HS-5 (cell line): ENCODE results near the gene HJURP.

ENCODE experiments used
- DNase-seq: peaks from one replicate; pipeline ENCODE4 v3.0.0-alpha.2; 2012; ENCODE audit warnings: low read depth

The HJURP gene

GRCh38 chr2:233813236-233814055, 40.9 kb downstream of the HJURP start:
- no peak for DNase-seq

GRCh38 chr2:233811732-233812131, 42.6 kb downstream of the HJURP start:
- no peak for DNase-seq

- no peak for DNase-seq
Observed at GRCh38 chr2:233811087-233811486, 43.2 kb downstream of the HJURP start.

- no peak for DNase-seq
Observed at GRCh38 chr2:233810385-233810784, 44.0 kb downstream of the HJURP start.

- DNase-seq, result no peak
Observed at GRCh38 chr2:233807966-233808935, 46.1 kb downstream of the HJURP start.

GRCh38 chr2:233807215-233807865, 47.0 kb downstream of the HJURP start:
- DNase-seq, result no peak

- no peak for DNase-seq
Observed at GRCh38 chr2:233803994-233804393, 50.3 kb downstream of the HJURP start.

GRCh38 chr2:233803292-233803911, 50.9 kb downstream of the HJURP start:
- no peak for DNase-seq

GRCh38 chr2:233802132-233802815, 52.1 kb downstream of the HJURP start:
- no peak for DNase-seq

- DNase-seq, result no peak
Observed at GRCh38 chr2:233801357-233802131, 52.8 kb downstream of the HJURP start.

- DNase-seq, result no peak
Observed at GRCh38 chr2:233800208-233800607, 54.1 kb downstream of the HJURP start.

GRCh38 chr2:233799716-233800115, 54.6 kb downstream of the HJURP start:
- DNase-seq, result no peak

- DNase-seq, result no peak
Observed at GRCh38 chr2:233799087-233799665, 55.2 kb downstream of the HJURP start.

GRCh38 chr2:233798335-233799086, 55.8 kb downstream of the HJURP start:
- DNase-seq, result no peak

- DNase-seq, result no peak
Observed at GRCh38 chr2:233796254-233796653, 58.1 kb downstream of the HJURP start.

- DNase-seq, result no peak
Observed at GRCh38 chr2:233795735-233796171, 58.6 kb downstream of the HJURP start.

- no peak for DNase-seq
Observed at GRCh38 chr2:233794128-233794658, 60.1 kb downstream of the HJURP start.

GRCh38 chr2:233793465-233794127, 60.7 kb downstream of the HJURP start:
- no peak for DNase-seq

- no peak for DNase-seq
Observed at GRCh38 chr2:233792720-233793119, 61.6 kb downstream of the HJURP start.
